Heart left ventricle (tissue), 13 donors: ENCODE results near the gene ZNF219.
A peak's percentile ranks its signal among the peaks of the same experiment; 100 is the strongest.

Experiments used
- CTCF ChIP-seq, 12 donors: fragments of 200-600 bp; sonication (generic) in 4 of 12; IDR thresholded peaks; one replicate each; pipeline versions ENCODE4 v1.5.0 to v1.8.0; 2018 to 2022; ENCODE audit warnings: antibody characterized with exemption in 12 of 12, mild to moderate bottlenecking in 5 of 12
- POLR2A ChIP-seq, 2 donors: fragments of 450-650 bp; IDR thresholded peaks; one replicate each; pipeline ENCODE4 v1.6.1; 2017; ENCODE audit warnings: antibody characterized with exemption in 2 of 2, mild to moderate bottlenecking in 2 of 2, moderate library complexity in 2 of 2
- donor health status: ischemic (EF 13 %, LVEDD 7.1; RV severe dilation, severe dysfunction).
- donor health status: DM: no; HTN: yes; CAD: no.
- donor health status: DM: no; HTN: no; CAD: no.
- donor health status: ischemic (EF 25% LVEDD 6.9; RV normal size, moderate dysfunction).
- donor health status: ischemic (EF 25% LVEDD 5.7; RV mildly dilated, moderate dysfunction).
- donor health status: ischemic (EF 35%, LVEDD 5.7; RV mildly dilated, moderate dysfunction).
- donor health status: nonischemic (EF 11% LVEDD 7.7; RV severe dilation, severe dysfunction).
- donor health status: DM: yes; HTN: yes; CAD: no.
- donor health status: PGD.
- donor health status: ischemic (EF 29% LVEDD 5.4; RV normal size, mild dysfunction).
- donor health status: nonischemic (EF 23%, LVEDD 6.1; RV moderate dilation, normal function).

- peak in 4 of 12 donors; percentile 7 to 19 (median 12) for TF ChIP-seq CTCF (IDR thresholded peaks at IDR 0.05)
- TF ChIP-seq POLR2A (IDR thresholded peaks at IDR 0.05), result peak in 1 of 2 donors; percentile 29
Observed at GRCh38 chr14:21098076-21098891, at the start of gene ZNF219.
